AG10803 (cell line): Measurements from ENCODE around the gene TRDMT1.
A peak's percentile ranks its signal among the peaks of the same experiment; 100 is the strongest.

Experiments
- DNase-seq: peaks from one replicate; pipeline ENCODE4 v3.0.0; 2010; ENCODE audit warnings: low read depth
- H3K4me3 ChIP-seq: 2 replicates; pipeline ENCODE4 v1.5.1; 2011; ENCODE audit warnings: mild to moderate bottlenecking, low read length, control low read depth
- CTCF ChIP-seq: conservative IDR thresholded peaks from 2 replicates; pipeline ENCODE4 v1.5.1; 2011; ENCODE audit warnings: mild to moderate bottlenecking, low read length, control low read depth, inconsistent platforms

Gene TRDMT1

GRCh38 chr10:17126327-17126726 lies 75.1 kb downstream of the TRDMT1 start:
- TF ChIP-seq CTCF = no peak
- DNase-seq = no peak
- no peak overlapping the region for H3K4me3 ChIP-seq

GRCh38 chr10:17125206-17125893 lies 76.1 kb downstream of the TRDMT1 start:
- H3K4me3 ChIP-seq = no peak overlapping the region
- DNase-seq = no peak
- no peak for TF ChIP-seq CTCF

GRCh38 chr10:17123961-17124360 lies 77.5 kb downstream of the TRDMT1 start:
- no peak for TF ChIP-seq CTCF
- no peak for DNase-seq
- H3K4me3 ChIP-seq = no peak overlapping the region

- DNase-seq = peak; percentile 79
- no peak overlapping the region for H3K4me3 ChIP-seq
- TF ChIP-seq CTCF = no peak
Observed at GRCh38 chr10:17122726-17123661, 78.5 kb downstream of the TRDMT1 start.

DNA sequence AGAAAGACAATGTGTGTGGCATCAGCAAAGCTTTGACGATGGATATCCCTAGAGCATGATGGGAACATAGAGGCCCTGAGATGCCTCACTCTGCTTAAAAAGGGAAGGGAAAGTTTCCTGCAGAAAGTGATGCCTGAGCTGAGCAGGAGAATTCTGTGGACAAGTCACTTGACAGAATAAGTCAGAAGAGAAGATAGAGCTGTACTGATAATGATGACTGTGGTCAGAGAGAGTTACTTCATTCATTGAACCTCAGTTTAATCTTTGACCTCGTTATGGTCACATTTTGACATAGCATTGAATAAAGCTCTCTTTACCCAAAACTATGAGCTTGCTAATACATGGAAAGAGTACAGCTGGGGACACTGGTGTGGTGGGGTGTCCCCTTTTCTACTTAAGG lies 79.4 kb downstream of the TRDMT1 start:
- no peak for TF ChIP-seq CTCF
- H3K4me3 ChIP-seq = no peak overlapping the region
- DNase-seq = no peak

- H3K4me3 ChIP-seq = no peak overlapping the region
- no peak for DNase-seq
- no peak for TF ChIP-seq CTCF
Observed at GRCh38 chr10:17120694-17121093, 80.8 kb downstream of the TRDMT1 start.
